Medulla oblongata (tissue), 1 donor: ENCODE measurements around the gene KCNK4.
"Not testable (repeated sequence)": the region's sequence is repeated elsewhere in the genome, so short reads cannot be mapped to it uniquely, and the experiment has no call there.

Experiments used
- DNase-seq: peaks from one replicate; pipeline ENCODE4 v3.0.0-alpha.2; 2015; ENCODE audit errors: extremely low spot score

The KCNK4 gene

GRCh38 chr11:64306876-64307622, 15.9 kb downstream of the KCNK4 start:
- DNase-seq: peak; percentile 69

- DNase-seq: not testable (repeated sequence)
Observed at GRCh38 chr11:64307795-64308194, 16.7 kb downstream of the KCNK4 start.

DNA sequence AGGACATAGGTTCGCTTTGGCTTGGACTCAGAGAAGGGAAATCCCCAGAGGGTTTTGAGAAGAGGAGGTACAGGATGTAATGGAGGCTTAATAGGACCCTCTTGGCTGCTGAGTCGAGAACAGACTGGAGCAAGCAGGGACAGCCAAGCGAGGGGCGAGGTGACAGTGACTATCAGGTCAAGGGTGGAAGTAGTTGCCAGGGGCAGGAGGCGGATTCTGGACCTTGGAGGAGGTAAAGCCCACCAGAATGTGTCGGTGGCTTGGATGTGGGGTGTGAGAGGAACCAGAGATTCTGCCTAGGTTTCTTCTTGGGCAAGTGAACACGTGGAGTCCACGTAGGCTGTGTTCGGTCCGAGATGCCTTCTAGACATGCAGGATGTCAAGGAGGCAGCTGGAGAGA, 21.8 kb downstream of the KCNK4 start:
- DNase-seq: no peak

DNA sequence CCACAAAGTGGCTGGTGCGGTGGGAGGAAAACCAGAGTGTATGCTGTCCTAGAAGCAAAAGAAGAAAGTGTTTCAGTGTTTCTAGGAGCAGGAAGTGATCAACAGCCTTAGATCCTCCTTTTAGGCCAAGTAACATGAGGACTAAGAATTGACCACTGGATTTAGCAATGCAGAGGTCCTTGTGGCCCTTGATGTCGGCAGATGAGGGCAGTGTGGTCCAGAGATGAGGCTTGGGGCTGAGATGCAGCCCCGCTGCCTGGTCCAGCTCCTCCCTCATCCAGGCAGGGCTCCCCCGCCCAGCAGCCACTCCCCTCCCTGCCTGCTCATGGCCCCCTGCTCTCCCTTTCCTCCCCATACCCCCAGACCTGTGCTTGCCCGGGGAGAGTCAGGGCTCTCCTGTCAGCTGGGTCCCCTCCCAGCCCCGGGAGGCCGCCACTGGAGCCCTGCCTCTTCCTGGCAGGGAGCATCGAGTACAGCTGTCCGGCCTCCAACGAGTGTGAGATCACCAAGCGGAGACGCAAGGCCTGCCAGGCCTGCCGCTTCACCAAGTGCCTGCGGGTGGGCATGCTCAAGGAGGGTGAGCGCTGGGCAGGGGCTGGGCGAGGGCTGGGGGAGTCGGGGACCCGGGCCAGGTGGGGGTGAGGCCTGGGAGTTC, 22.5 kb downstream of the KCNK4 start:
- peak; percentile 38 for DNase-seq

DNA sequence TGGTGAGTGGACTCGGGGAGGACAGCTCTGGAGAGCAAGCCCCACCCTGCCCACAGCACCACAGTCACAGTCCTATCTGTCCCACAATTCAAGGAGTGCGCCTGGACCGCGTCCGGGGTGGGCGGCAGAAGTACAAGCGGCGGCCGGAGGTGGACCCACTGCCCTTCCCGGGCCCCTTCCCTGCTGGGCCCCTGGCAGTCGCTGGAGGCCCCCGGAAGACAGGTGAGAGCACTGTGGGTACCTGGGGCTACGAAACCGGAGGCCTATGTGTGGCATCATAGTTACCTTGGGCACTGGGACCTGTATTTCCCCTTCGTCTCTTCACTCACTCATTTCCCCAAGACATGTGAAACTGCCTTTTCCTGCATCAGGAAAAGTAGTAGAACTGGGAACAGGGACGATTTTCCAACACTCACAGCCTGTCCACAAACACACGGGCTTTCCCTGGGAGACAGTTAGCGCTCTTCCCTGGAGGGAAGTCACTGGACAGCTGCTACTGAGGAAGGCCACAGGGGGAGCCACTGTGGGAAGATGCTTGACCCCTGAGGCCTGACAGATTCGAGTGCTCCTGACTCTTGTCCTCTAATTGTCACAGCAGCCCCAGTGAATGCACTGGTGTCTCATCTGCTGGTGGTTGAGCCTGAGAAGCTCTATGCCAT, 23.2 kb downstream of the KCNK4 start:
- DNase-seq: no peak

- DNase-seq: no peak
Observed at GRCh38 chr11:64314805-64315561, 23.9 kb downstream of the KCNK4 start.

DNA sequence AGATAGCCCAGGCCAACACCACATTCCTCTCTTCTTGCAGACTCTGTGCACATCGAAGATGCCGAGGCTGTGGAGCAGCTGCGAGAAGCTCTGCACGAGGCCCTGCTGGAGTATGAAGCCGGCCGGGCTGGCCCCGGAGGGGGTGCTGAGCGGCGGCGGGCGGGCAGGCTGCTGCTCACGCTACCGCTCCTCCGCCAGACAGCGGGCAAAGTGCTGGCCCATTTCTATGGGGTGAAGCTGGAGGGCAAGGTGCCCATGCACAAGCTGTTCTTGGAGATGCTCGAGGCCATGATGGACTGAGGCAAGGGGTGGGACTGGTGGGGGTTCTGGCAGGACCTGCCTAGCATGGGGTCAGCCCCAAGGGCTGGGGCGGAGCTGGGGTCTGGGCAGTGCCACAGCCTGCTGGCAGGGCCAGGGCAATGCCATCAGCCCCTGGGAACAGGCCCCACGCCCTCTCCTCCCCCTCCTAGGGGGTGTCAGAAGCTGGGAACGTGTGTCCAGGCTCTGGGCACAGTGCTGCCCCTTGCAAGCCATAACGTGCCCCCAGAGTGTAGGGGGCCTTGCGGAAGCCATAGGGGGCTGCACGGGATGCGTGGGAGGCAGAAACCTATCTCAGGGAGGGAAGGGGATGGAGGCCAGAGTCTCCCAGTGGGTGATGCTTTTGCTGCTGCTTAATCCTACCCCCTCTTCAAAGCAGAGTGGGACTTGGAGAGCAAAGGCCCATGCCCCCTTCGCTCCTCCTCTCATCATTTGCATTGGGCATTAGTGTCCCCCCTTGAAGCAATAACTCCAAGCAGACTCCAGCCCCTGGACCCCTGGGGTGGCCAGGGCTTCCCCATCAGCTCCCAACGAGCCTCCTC, 24.8 kb downstream of the KCNK4 start:
- DNase-seq: not testable (repeated sequence)

- no peak for DNase-seq
Observed at GRCh38 chr11:64316672-64317324, 25.7 kb downstream of the KCNK4 start.

GRCh38 chr11:64317325-64317960, 26.3 kb downstream of the KCNK4 start, which contains the start of gene TRMT112:
TRMT112 (minus strand) TSS chr11:64317559; CDS start chr11:64317526, 33 bp downstream.
- peak; percentile 99 for DNase-seq

DNA sequence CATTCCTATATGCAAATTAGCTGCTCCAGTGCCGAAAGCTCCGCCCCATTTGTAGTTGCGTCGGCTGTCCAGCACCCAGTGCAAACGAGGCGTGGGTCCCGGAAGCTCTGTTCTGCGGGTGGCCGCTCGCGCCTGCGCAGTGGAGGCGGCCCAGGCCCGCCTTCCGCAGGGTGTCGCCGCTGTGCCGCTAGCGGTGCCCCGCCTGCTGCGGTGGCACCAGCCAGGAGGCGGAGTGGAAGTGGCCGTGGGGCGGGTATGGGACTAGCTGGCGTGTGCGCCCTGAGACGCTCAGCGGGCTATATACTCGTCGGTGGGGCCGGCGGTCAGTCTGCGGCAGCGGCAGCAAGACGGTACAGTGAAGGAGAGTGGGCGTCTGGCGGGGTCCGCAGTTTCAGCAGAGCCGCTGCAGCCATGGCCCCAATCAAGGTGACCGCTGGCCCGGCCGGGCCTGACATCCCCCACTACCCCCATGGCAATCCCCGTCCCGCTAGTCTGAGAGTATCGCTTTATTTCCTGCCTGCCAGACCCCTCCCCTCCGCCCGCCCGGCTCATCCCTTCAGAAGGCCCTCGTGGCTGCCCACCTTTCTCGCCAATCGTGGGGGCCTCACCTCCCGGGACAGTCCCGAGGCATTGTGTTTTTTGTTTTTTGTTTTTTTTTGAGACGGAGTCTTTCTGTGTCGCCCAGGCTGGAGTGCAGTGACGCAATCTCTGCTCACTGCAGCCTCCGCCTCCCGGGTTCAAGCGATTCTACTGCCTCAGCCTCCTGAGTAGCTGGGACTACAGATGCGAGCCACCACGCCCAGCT, 27.1 kb downstream of the KCNK4 start, which contains the start of gene PRDX5:
TSS of gene PRDX5 (plus strand) at position 161 of the 805 bp plus-strand sequence. CDS start at position 256, 95 bp downstream.
- peak; percentile 99 for DNase-seq

- no peak for DNase-seq
Observed at GRCh38 chr11:64318766-64319761, 28.0 kb downstream of the KCNK4 start.

GRCh38 chr11:64320556-64320955, 29.5 kb downstream of the KCNK4 start:
- DNase-seq: no peak

DNA sequence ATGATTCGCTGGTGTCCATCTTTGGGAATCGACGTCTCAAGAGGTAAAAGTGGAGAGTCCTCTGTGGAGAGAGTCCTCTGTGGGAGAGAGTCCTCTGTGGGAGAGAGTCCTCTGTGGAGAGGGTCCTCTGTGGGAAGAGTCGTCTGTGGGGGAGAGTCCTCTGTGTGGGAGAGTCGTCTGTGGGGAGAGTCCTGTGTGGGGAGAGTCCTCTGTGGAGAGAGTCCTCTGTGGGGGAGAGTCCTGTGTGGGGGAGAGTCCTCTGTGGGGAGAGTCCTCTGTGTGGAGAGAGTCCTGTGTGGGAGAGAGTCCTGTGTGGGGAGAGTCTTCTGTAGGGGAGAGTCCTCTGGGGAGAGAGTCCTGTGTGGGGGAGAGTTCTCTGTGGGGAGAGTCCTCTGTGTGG, 29.9 kb downstream of the KCNK4 start:
- no peak for DNase-seq

- DNase-seq: no peak
Observed at GRCh38 chr11:64321533-64321932, 30.4 kb downstream of the KCNK4 start.

DNA sequence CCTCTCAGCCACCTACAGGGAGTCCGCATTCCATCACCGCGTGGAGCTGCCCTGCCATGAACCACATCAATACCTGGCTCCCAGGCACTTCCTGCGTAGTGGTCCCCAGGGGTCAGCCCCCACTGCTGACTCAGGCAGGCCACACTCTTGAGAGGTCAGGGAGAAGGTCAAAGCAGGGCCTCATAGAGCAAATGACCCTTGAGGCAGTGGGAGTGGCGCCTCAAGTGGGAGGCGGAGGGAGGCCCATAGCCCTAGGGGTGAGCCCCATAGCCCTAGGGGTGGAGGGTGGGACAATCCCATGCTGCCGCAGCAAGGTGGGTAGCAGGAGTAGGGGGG, 31.8 kb downstream of the KCNK4 start:
- no peak for DNase-seq

- DNase-seq: no peak
Observed at GRCh38 chr11:64323373-64323772, 32.3 kb downstream of the KCNK4 start.

DNA sequence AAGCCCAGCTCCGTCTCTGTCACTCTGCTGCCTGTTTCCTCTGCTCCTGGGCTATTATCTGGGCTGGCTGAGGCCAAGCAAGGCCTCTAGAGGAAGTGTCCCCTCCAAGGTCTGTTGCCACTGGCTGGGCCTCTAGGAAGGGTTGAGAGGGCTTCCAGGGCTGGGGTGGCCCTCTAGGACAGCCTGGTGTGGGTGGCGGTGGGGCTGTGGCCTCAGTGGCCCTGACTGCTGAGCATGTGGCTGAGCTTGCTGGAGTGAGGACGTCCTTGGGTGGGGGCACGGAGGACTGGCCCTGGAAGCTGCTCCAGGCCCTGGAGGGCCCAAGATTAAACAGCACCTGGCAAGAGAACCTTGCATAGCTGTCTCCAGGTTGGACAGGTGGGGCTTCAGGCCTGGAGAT, 32.9 kb downstream of the KCNK4 start:
- not testable (repeated sequence) for DNase-seq
